SK-N-DZ (cell line): ENCODE data around the gene MID1IP1.

Experiments
- DNase-seq: peaks from one replicate; pipeline ENCODE4 v3.0.0-alpha.2; 2015; ENCODE audit warnings: low spot score

The MID1IP1 gene

DNA sequence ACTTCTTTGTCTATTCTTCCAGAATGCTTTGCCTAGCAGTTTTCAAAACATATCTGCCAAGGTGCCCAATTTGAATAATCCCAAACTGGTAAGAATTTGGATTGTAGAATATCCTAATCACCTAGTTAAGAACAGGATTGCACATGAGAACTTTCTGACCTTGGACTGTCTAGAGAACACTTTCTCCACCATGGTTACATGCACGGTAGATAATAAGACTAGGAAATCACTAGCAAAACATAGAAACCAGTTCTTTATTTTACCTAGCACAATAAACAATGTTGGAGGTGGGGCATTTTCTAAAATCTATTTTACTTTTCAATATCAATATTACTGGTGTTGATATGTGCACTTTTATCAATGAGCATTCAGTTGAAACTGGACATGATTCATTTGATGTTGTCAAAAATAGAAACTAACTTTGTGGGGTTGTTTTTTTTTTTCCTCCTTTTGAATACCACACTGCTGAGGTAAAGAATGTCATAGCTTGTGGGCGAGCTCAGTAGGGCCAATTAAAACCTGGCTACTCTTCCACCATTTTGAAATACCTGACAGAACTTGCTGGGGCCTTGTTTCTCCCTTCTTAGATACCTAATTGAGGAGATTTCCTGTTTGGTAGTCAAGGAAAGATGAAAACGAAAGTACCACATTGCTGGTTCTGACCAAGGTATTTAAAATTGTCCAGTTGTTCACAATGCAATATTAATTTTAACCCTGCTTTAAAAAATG lies 10.4 kb downstream of the MID1IP1 start:
- DNase-seq, result no peak

DNA sequence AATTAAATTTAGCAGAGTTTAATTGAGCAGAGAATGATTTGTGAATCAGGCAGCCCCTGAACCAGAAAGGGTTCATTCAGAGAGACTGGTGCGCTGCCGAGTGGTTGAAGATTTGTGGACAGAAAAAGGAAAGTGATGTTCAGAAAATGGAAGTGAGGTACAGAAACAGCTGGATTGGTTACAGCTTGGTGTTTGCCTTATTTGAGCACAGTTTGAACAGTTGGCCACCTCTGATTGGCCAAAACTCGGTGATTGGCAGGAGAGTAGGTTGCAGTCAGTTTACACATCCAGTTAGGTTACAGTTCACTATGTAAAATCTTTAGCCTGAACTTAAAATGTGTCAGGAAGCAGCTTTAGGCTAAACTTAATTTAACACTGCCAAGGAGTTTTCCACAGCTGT lies 14.9 kb downstream of the MID1IP1 start:
- no peak for DNase-seq

DNA sequence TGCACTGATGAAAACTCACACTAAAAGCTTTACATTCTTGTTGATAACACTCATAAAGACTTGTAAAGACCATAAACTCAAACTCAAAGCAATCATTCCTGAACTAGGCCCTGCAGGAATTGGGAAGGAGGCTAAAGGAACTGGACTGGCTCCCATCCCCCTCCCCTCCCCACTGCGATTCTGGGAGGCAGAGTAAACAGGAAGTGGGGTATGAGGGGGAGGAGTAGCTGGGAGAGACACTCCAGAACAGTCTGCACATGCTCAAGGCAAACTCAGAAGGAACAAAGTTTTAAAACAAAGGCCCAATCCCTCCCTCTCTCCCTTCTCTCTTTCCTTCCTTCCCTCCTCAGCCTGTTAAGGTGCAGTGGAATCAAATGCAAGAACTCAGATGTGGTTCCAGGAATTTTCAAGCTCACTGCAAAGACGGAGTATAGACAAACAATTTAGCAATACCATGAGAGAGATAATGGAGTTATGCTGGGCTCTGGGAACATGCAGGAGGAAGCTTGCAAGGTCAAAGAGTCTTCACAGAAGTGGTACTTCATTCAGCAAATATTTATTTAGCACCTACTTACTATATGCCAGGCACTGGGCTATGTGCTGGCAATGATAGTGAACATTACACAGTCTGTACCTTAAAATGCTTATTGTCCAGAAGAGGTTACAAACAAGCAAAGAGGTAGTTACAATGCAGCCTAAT lies 15.9 kb downstream of the MID1IP1 start:
- no peak for DNase-seq

DNA sequence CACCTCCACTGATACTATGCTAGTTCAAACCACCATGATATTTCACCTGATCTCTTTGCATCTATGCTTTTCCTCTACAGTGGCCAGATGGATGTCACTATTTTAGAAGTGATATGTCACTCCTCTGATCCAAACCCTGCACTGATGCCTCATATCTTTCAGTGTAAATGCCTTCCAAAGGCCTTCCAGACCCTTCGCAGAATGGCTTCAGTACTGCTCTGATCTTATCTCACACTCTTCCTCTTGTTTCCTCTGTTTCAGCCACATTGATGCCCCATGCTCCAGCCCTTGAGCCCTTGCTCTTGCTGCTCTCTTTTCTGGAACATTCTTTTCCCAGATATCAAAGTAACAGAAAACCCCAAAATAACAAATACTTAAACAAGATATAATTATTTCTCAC lies 17.9 kb downstream of the MID1IP1 start:
- peak; percentile 13 for DNase-seq

DNA sequence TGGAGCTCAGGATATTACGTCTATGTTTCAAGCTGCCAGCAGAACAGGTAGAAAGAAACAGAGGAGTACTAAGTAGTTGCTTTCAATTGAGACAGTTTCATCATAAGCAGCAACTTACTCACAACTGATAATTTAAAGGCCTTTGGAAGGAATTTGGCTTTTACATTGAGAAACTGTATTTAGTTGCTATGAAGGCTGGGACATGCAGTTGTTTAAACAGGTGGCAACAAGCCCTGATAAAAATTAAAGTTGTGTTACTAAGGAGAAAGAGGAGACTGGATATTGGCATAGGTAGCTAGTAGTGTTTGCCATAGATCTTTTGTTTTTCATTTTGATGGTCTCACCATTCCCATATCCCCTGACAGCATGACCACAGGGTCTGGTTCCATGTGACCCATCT lies 18.4 kb downstream of the MID1IP1 start:
- DNase-seq, result no peak

DNA sequence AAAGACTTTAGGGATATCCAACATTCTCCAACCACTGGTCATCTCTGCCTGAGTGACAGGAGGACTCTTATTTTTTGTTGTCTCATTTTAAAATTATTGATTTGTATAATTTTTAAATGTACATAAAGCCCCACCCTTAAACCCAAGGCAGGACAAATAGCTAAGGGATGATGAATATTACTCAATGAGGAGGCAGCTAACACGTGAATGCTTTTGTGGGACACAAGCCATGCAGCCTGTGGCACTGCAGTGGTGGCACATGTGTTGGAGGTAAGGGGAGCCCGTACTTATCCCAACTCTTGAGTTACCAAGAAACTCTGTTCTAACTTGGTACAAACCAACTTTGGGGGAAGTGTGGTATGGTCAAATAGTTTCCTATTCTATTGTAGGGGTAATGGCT lies 19.5 kb downstream of the MID1IP1 start:
- no peak for DNase-seq

DNA sequence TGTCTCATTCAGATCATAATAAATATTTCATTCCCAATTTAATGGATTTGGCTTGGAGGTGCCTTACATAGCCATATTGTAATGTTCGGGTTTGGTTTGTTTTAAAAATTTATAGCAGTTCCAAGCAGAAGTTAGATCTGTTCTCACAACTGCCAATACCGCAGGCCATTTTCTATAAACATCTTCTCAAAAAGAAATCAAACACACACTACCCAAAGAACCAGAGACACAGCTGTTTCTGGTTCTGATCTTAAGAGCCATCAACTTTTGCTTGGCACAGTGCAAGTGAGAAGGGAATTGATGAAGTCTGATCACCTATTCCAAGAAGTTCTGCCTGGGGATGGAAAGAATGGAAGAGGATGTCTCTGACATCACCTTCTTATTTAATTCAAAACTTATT lies 22.9 kb downstream of the MID1IP1 start:
- no peak for DNase-seq

DNA sequence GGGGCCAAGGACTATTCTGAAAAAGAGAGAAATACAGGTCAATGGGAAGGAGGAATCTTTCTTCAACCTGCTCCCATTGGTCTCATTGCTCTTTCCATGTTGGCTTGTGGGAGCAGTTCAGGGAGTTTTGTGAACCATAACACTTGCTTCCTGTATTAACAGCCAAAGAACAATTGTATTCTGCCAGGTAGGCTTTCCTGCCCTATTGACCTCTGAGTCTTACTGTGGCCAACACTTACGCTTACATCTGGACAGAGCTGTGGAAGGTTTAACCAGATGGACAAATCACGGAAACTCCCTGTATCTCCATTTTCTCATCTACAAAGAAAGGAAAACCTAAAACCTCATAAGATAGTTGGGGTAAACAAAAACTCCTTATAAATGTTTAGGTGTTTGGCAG lies 30.7 kb downstream of the MID1IP1 start:
- DNase-seq, result no peak

DNA sequence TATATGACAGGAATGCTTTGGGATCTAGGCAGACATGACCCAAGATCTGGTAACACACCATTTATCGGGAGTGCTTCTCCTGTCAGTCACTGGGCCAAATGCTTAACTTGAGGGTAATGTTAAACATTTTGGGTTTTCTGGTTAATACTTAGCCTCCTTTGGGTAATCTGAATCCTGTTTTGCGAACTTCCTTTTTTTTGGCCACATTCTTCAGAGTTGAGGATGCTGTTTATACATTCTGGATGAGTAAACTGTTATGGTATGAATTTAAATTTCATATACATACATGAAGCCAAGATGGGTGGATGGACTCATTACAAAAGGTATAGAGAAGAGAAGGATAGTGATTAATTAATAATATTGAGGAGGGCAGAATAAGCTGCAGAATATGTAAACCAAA lies 36.1 kb downstream of the MID1IP1 start:
- no peak for DNase-seq

DNA sequence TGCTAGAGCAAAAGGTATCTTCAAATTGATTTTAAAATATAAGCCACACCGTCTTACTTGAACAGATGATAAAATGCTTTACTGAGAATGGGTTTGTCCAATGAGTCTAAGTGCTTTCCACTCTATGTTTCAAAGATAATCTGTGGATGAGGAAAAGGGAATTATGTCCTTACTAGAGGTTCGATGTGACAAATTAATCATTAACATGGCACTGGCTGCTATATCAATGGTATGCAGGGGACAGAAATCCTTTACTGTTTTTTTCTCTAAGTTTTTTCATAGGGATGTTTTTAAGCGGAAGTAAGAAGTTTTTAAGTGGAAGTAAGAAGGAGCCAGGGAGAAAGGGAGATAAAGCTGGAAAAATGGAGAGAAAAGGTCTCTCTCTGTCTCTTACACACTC lies 38.0 kb downstream of the MID1IP1 start:
- no peak for DNase-seq

DNA sequence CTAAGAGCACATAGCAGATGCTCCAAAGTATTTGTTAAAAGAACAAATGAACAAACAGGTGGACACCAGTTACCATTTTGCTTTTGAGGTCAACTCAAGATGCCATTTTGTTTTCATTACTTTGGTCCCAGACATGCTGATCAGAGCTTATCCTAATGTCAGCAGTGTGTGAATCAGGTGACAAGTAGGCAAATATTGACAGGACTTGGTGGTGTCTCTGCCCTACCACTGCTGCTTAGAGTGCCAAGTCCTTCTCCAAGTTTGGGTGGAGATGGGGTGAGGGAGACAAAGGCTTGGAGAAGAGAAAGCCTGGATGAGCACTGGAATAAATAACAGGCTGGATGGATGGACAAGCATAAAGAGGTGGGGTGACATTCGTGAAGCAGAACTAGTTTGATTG lies 38.7 kb downstream of the MID1IP1 start:
- DNase-seq, result no peak

DNA sequence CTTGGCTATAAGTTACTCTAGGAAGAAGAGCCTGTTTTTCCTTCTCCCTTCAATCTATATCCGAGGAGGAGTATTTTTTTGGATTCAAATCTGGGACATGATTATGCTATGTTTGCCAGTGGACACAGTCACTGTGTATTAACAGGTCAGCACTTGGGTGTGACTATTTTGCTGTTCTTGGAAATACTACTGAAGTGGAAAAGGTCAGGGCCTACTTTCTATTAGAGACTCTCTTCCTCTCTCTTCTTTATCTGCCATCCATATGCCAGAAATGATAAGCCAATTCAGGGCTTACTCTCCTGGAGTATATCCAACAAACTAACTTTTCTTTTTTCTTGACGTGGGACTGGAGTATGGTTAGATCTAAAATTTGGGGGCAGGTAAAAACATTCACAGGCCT lies 40.5 kb downstream of the MID1IP1 start:
- no peak for DNase-seq

DNA sequence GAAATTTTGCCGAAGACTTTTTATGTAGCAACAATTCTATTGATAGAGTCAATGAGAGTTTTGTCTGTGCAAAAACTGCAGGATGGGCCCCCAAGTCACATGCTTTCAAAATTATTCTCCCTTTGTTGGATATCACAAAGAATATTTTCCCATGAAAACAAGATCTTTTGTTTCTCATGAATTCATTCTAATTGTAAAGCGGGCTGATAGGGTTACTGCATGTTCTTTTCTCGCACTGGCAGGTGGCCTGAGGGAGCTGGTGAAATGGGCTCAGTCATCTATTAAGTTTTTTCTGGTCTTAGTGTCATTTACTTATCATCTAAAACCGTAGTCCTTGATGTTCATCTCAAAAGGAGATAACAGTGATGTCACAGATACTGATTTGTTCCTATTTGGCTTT lies 44.2 kb downstream of the MID1IP1 start:
- DNase-seq, result no peak

DNA sequence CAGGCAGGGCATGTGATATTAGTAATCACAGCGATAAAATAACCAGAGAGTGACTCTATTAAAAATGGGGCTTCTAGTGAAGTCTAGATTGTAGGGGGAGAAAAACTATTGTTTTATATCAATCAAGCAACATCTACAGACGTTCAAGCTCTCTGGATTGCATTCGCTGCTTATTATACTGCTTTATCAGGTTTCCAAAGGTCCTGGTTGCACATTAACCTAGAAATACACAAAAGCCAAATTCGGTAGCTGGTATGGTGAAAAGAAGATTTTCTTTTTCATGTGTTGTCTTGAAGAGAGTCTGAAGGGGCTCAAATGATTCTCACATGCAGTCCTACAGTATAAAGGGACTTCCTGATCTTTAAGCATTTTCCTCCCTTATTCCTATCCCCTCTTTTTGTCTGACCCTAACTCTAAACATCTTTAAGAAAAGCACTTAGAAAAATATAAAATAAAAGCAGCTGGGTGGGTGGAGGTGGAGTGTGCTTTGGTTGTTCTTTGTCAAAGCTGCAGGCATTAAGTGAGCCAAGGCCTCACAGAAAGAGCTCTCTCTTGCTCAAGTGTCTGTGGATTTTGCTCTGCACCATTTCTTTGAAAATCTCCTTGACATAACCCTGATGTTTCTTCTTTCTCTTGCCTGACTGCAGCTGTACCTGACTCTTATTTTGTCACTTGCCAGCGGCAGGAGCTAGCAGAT lies 46.1 kb downstream of the MID1IP1 start:
- DNase-seq, result no peak

DNA sequence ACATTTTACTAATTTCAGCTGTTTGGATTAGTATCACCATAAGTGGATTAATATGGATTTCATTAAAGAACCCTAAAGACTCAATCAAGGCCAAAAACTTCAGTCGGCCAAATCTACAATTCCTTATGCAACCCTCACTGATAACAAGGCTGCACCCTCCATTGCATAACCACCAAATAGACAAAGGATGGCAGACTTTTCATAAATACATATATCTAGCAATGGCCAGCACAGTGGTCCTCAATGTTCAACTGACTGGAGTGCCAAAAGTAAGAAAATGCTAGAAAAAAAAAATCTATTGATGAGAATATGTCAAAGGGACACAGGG lies 46.6 kb downstream of the MID1IP1 start:
- no peak for DNase-seq

DNA sequence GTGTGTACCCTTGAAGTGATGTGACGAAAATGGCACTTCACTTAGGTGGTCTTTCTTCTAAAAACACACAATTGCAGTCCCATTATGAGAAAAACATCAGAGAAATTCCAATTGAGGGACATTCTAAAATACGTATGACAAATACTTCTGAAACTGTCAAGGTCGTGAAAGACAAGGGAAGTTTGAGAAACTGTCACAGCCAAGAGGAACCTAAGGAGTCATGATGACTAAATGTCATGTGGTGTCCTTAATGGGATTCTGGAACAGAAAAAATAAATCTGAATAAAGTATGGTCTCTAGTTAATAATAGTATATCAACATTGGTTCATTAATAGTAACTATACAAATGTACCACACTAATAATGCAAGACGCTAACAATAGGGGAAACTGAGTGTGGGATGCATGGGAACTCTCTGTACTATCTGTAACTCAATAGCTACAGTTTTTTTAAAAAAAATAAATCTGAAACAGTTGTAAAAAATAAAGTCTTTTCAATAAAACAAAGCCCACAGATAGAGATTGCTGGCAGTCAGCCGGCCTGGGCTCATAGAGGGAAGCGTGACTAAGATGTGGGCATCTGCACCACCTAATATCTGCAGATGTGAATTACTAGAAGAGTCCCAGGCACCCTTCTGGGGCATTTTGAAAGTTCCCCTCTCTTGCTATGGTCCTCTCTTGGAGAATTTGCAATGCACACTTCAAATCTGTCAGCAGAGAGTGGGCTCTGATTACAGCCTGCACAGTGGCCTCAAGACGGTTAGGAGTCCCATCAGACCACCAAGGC lies 47.6 kb downstream of the MID1IP1 start:
- DNase-seq, result no peak

DNA sequence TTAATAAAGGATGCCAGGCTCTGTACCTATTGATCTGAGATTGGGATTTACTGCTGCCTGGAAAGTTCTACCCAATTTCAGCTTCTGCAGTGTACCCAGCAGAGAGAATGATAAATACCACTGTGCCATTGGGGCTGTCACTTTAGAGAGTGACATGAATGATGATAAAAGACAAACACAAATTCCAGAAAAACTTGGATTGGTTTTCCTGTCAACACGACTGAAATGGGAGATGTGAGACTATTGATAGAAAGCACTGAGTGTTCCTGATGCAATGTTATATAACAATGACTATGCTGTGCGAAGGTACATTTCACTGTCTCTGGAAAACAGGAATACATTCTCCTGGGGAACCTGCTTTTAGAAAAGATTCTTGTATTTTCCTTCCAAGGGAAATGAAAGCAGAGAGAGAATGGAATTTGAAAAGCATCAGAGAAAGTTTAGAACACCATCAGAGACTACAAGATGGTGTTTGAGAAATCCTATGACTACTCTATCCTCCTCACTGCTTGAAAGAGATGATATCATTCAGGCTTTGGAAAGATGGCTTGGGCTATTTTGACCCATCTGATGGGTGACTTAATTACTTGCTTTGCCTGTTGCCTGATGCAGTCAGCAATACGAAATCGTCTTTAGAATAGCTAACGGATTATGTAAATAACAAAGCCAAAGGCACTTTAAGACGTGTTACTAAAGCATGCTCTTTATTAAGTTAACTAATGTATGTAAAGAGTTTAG lies 49.7 kb downstream of the MID1IP1 start:
- no peak for DNase-seq

DNA sequence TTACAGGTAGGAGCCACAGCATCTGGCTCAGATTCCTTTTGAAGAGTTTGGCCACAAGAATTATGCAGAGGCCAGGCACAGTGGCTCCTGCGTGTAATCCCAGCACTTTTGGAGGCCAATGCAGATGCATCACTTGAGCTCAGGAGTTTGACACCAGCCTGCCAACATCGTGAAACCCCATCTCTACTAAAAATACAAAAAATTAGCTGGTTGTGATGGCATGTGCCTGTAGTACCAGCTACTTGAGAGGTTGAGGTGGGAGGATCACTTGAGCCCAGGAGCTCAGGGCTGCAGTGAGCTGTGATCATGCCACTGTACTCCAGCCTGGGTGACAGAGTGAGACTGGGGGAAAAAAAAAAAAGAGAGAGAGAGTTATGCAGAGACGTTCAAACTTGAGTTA lies 53.0 kb downstream of the MID1IP1 start:
- DNase-seq, result no peak
